ENCODE data around the gene MANF.

- TF ChIP-seq CTCF (IDR thresholded peaks at IDR 0.05 in 8 of 11, conservative IDR thresholded peaks at IDR 0.05 in 3 of 11) (no peak), POLR2A (IDR thresholded peaks at IDR 0.05) (no peak)
Measured at GRCh38 chr3:51362476-51362875, 22.6 kb upstream of the MANF start.
